HG03571 (cell line): Measurements from ENCODE around the gene PDIA4.
"Not testable (repeated sequence)": the region's sequence is repeated elsewhere in the genome, so short reads cannot be mapped to it uniquely, and the experiment has no call there.

Source experiments
- ATAC-seq: cut with Tn5 transposase; IDR thresholded peaks from one replicate; pipeline ENCODE4 v1.9.1; 2021; ENCODE audit not compliant: unreplicated experiment

The PDIA4 gene, protein sequence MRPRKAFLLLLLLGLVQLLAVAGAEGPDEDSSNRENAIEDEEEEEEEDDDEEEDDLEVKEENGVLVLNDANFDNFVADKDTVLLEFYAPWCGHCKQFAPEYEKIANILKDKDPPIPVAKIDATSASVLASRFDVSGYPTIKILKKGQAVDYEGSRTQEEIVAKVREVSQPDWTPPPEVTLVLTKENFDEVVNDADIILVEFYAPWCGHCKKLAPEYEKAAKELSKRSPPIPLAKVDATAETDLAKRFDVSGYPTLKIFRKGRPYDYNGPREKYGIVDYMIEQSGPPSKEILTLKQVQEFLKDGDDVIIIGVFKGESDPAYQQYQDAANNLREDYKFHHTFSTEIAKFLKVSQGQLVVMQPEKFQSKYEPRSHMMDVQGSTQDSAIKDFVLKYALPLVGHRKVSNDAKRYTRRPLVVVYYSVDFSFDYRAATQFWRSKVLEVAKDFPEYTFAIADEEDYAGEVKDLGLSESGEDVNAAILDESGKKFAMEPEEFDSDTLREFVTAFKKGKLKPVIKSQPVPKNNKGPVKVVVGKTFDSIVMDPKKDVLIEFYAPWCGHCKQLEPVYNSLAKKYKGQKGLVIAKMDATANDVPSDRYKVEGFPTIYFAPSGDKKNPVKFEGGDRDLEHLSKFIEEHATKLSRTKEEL

GRCh38 chr7:149028346-149029109 is at the start of gene PDIA4:
Gene PDIA4 (minus strand): TSS chr7:149028505. CDS start chr7:149028408, 97 bp downstream.
- ATAC-seq, result peak; percentile 93

GRCh38 chr7:149077594-149077993 is 49.3 kb upstream of the PDIA4 start:
- no peak for ATAC-seq

GRCh38 chr7:149075286-149075685 is 47.0 kb upstream of the PDIA4 start:
- no peak for ATAC-seq

- no peak for ATAC-seq
These were observed 46.0 kb upstream of the PDIA4 start for GRCh38 chr7:149074116-149074885.

GRCh38 chr7:149072438-149072775 is 44.1 kb upstream of the PDIA4 start:
- no peak for ATAC-seq

DNA sequence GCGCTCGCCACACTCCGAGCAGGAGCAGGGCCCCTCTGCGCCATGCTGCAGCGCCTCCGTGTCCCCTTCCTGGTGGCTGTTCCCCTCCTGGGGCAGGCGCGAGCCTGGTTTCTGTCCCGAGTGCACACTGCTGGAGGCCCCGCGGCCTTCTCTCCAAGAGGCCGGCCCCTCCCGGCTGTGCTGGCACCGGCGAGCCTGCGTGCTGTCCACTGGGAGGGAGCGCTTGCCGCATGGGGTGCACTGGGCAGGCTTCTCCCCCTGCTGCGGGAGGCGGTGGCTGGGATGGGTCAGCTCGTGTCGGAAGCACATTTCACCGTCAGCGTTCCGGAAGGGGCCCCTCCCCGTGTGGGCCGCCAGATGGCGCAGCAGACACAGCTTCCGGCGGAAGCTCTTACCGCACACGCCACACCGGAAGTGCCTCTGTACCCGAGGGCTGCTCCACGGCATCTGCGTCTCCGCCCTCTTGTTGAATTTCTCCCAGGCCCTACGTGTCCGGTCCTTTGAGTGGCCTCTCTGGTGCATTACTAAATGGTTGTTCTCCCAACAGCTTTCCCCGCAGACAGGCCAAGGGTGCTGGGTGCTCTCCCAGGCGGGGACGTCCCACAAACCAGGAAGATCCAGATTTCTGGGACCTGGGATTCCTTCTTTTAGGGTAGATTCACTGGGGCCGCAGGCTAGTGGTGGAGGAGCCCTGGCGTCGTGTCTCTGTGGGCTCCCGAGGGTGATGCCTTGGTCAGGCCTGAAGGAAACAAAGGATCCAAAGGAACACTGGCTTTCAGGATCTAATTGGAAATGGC is 43.5 kb upstream of the PDIA4 start:
- ATAC-seq, result no peak

DNA sequence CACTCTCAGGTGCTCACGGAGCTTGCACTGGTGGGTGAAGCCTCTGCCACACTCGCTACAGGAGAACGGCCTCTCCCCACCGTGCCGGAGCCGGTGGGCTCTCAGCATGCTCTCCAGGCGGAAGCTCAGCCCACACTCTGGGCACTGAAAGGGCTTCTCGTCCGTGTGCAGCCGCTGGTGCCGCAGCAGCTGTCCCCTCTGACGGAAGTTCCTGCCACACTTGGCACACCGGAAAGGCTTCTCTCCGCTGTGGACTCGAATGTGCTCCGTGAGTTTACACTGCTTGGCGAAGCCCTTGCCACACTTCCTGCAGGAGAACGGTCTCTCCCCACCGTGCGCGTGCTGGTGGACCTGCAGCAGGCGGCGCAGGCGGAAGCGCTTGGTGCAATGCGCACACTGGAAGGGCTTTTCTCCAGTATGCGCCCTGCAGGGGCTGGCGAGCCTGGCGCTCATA is 42.9 kb upstream of the PDIA4 start:
- ATAC-seq, result no peak

- no peak for ATAC-seq
These were observed 42.2 kb upstream of the PDIA4 start for GRCh38 chr7:149070372-149071125.

- ATAC-seq, result no peak
These were observed 39.6 kb upstream of the PDIA4 start for GRCh38 chr7:149067869-149068268.

DNA sequence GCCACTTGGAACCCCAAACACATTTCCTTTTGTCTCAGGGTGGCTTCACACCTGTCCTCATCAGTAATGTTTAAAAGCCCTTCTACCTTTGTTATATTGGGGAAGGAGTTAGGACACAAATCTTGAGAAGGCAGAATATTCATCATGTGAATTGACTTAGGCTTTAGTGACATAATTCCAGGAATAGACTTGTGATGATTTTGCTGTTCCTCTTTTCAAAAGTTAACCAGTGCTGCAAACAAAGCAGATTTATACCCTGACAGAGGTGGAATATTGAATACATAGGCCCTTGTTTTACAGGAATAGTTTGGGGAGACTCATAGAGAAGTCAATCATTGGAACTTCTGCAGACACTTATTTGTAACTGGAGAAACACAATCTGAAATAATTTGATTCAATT is 35.2 kb upstream of the PDIA4 start:
- ATAC-seq, result no peak

- not testable (repeated sequence) for ATAC-seq
These were observed 34.1 kb upstream of the PDIA4 start for GRCh38 chr7:149062217-149062899.

- ATAC-seq, result no peak
These were observed 31.9 kb upstream of the PDIA4 start for GRCh38 chr7:149060156-149060555.

DNA sequence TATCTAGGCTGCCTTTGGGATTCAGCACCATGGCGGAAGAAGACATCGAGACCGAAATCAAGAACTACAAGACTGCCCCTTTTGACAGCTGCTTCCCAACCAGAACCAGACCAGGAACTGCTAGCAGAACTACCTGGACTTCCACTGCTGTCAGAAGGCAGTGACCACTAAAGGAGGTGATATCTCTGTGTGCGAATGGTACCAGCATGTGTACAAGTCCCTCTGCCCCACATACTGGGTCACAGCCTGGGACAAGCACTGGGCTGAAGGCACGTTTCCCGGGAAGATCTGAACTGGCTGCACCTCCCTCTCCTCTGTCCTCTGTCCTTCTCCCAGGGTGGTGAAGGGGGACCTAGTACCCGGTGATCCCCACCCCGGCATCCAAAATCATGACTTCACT is 25.6 kb upstream of the PDIA4 start:
- no peak for ATAC-seq

- no peak for ATAC-seq
These were observed 25.1 kb upstream of the PDIA4 start for GRCh38 chr7:149053384-149053783.

DNA sequence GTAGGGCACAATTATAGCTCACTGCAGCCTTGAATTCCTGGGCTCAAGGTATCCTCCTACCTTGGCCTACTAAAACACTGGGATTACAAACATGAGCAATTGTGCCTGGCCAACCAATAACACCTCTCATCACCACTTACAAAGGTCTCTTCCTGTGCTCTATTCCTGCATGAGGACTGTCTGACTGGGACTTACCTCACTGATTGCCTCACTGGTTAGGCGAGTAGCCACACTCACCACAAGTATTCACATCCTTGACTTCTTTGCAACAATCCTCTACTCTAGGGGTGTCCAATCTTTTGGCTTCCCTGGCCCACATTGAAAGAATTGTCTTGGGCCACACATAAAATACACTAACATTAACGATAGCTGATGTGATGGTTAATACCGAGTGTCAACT is 22.6 kb upstream of the PDIA4 start:
- ATAC-seq, result no peak

GRCh38 chr7:149048805-149049204 is 20.5 kb upstream of the PDIA4 start:
- no peak for ATAC-seq

- ATAC-seq, result no peak
These were observed 18.1 kb upstream of the PDIA4 start for GRCh38 chr7:149046416-149046815.

GRCh38 chr7:149043936-149044335 is 15.6 kb upstream of the PDIA4 start:
- ATAC-seq, result no peak

DNA sequence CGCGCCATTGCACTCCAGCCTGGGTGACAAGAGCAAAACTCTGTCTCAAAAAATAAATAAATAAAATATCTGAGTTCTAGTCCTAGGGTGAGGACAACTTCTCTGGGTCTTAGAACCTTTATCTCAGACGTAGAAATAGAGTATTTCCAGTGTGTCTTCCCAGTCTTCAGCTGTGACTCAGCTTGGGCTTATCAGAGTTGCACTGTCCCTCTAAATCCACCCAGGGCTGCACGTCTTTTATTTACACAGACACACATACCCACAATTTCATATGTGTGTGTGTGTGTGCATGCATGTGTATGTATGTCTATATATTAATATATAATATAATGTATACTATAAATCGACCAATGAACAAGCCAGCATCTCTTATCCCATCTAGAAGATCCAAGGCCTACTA is 13.0 kb upstream of the PDIA4 start:
- no peak for ATAC-seq
